ENCODE measurements around the gene GIT1.

DNA sequence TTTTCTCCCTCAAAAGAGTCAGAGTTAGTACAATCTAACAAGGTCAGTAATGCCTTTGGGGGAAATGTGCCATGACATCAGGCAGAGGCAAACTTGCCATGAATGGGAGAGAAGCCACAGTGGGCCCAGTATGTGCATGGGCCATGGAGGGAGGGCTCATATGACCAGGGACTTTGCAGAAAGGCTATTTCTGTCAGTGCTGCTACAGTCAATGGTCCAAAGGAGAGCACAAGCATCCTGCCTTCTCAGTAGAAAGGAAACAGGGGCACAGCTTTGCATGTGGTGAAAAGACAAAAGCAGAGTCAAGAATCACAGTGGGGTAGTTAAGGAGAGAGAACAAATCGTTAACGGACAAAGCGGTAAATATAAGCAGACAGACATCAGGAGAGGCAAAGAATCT is 44.4 kb upstream of the GIT1 start:
- TF ChIP-seq, protein P1, sequence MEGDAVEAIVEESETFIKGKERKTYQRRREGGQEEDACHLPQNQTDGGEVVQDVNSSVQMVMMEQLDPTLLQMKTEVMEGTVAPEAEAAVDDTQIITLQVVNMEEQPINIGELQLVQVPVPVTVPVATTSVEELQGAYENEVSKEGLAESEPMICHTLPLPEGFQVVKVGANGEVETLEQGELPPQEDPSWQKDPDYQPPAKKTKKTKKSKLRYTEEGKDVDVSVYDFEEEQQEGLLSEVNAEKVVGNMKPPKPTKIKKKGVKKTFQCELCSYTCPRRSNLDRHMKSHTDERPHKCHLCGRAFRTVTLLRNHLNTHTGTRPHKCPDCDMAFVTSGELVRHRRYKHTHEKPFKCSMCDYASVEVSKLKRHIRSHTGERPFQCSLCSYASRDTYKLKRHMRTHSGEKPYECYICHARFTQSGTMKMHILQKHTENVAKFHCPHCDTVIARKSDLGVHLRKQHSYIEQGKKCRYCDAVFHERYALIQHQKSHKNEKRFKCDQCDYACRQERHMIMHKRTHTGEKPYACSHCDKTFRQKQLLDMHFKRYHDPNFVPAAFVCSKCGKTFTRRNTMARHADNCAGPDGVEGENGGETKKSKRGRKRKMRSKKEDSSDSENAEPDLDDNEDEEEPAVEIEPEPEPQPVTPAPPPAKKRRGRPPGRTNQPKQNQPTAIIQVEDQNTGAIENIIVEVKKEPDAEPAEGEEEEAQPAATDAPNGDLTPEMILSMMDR (IDR thresholded peaks at IDR 0.05), result no peak
- TF ChIP-seq POLR2A (IDR thresholded peaks at IDR 0.05), result no peak

Measured in heart left ventricle (tissue), 13 donors.